Esophagus squamous epithelium (tissue), 5 donors: ENCODE measurements around the gene AMHR2. TPM values are rescaled to one million over a fixed set of nuclear protein-coding genes. Genes with fewer than 3 reads are reported as not detected.
A peak's percentile ranks its signal among the peaks of the same experiment; 100 is the strongest.
"Not testable (repeated sequence)": the region's sequence is repeated elsewhere in the genome, so short reads cannot be mapped to it uniquely, and the experiment has no call there.

ENCODE experiments used
- DNase-seq: peaks from one replicate; lab custom pipeline; 2025; lab: John Stamatoyannopoulos, UW
- H3K27ac ChIP-seq, 4 donors: fragments of 200-600 bp; sonication (generic); one replicate each; pipeline ENCODE4 v1.5.1; 2016 to 2019; ENCODE audit warnings: mild to moderate bottlenecking in 1 of 4
- H3K27me3 ChIP-seq, 4 donors: fragments of 200-600 bp; sonication (generic); 1 replicate in 3 of 4; 2 replicates in 1 of 4; pipeline versions ENCODE4 v1.5.1 to v1.6.0; 2017 to 2021; ENCODE audit warnings: antibody characterized with exemption in 1 of 4
- H3K36me3 ChIP-seq, 3 donors: fragments of 200-600 bp; sonication (generic); one replicate each; pipeline ENCODE4 v1.5.1; 2016 to 2019
- H3K4me1 ChIP-seq, 3 donors: fragments of 200-600 bp; sonication (generic); one replicate each; pipeline ENCODE4 v1.5.1; 2017 to 2019
- H3K4me3 ChIP-seq, 4 donors: fragments of 200-600 bp; sonication (generic); 1 replicate in 3 of 4; 2 replicates in 1 of 4; pipeline ENCODE4 v1.5.1; 2016 to 2019; ENCODE audit warnings: mild to moderate bottlenecking in 2 of 4, moderate library complexity in 1 of 4
- H3K9me3 ChIP-seq, 3 donors: fragments of 200-600 bp; sonication (generic); one replicate each; pipeline ENCODE4 v1.5.1; 2016 to 2019
- CTCF ChIP-seq, 6 experiments: fragments of 450-650 bp in 4 of 6; fragments of 200-600 bp in 2 of 6; sonication (generic) in 2 of 6; IDR thresholded peaks; one replicate each; pipeline ENCODE4 v1.5.1; 2016 to 2019; ENCODE audit warnings: antibody characterized with exemption in 6 of 6, mild to moderate bottlenecking in 4 of 6, moderate library complexity in 4 of 6
- POLR2A ChIP-seq, 4 donors: fragments of 450-650 bp; IDR thresholded peaks; one replicate each; pipeline ENCODE4 v1.6.1; 2017; ENCODE audit warnings: antibody characterized with exemption in 4 of 4, mild to moderate bottlenecking in 4 of 4, moderate library complexity in 3 of 4
- WGBS, 2 donors: methylation state at CpG; one replicate each; pipeline ENCODE4 v1.1.5; 2018; 5-methylcytosine and 5-hydroxymethylcytosine counted together
- intact Hi-C: fragments of 100-400 bp; cut with DNase I; formaldehyde crosslinking; loops from one replicate; pipeline ENCODE4 v1.15.0; 2022
- total RNA-seq, 4 donors: library from RNA; depleted of rRNA; stranded (reverse); fragments of >200 nt; gene quantifications; one replicate each; pipeline ENCODE4 v1.1.0, GENCODE V29; 2016
- donor health status: DM: yes; HTN: yes; CAD: no.

The AMHR2 gene
- under 1 TPM in 1 of 4 donors, not detected in 3; 0.76 TPM for total RNA-seq

DNA sequence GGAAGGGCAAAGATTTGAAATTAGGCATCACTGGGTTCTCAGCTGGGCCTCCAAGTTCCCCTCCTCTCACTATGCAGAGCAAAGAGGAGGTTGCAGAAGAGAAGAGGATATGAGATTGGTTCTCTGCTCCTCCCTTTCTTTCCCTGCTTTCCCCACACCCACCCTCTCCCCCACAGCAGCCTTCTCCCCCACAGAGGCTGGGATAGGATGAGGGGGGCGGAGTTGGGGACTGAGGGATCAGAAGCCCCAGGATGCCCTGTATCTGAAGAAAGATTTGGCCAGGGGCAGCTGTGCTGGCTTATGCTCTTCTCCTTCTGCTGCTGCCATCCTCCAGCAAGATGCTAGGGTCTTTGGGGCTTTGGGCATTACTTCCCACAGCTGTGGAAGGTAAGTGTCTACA lies at the start of gene AMHR2:
TSS of gene AMHR2 (plus strand) at position 259 of the 400 bp plus-strand sequence. CDS start at position 339, 80 bp downstream.
- H3K9me3 ChIP-seq = no peaks in the 10 kb centered on the region
- H3K4me1 ChIP-seq = peaks cover 4 to 16% (median 4%) of the 10 kb centered on the region in 3 donors
- WGBS, 2 donors = 83% methylated on average over 1 of the region's 1 CpG; no CpG with 5 or more reads in 1 of the 2 donors
- TF ChIP-seq POLR2A (IDR thresholded peaks at IDR 0.05) = no peak
- H3K27ac ChIP-seq = no peak within 1 kb of the TSS
- intact Hi-C loops = no loop called here
- H3K27me3 ChIP-seq = no peaks in the 10 kb centered on the region
- no peak within 1 kb of the TSS for H3K4me3 ChIP-seq
- DNase-seq = no peak
- H3K36me3 ChIP-seq = no peaks in the 10 kb centered on the region

DNA sequence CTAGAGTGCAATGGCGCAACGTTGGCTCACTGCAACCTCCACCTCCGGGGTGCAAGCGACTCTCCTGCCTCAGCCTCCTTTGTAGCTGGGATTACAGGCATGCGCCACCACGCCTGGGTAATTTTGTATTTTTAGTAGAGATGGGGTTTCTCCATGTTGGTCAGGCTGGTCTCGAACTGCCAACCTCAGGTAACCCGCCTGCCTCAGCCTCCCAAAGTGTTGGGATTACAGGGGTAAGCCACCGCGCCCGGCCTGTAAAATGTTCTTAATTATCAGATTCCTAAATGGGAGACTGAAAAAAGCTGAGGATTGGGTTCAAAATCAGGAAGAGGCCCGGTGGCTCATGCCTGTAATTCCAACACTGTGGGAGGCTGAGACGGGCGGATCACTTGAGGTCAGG lies 49.4 kb upstream of the AMHR2 start:
- DNase-seq, H3K36me3 ChIP-seq, H3K27me3 ChIP-seq, H3K9me3 ChIP-seq, H3K4me3 ChIP-seq, intact Hi-C loops: not testable (repeated sequence)
- WGBS, 2 donors = 77 to 82% methylated on average over 13 to 14 of the region's 14 CpGs
- peaks cover 19 to 65% (median 39%) of the 10 kb centered on the region in 3 donors for H3K4me1 ChIP-seq
- peak overlapping the region; percentile 61 to 98 (median 95) for H3K27ac ChIP-seq

DNA sequence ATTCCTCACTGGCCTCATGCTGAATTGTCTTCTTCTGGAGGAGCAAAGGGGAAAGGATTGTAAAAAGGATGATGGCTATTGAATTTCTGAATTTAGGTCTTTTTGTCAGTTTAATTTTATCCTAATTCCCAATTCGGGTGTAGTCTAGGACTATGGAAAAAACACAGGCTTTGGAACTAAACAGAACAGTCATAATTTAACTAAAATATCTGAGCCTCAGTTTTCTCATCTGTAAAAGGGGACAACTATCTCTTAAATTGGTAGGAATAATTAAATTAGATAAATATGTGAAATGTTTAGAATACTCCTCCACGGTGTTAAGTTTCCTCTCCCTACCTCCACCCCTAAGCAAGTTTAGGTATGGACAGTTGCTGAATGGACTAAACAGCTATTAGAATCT lies 46.9 kb upstream of the AMHR2 start:
- no peak for DNase-seq
- no peak overlapping the region for H3K27ac ChIP-seq
- intact Hi-C loops = no loop called here
- no peaks in the 10 kb centered on the region for H3K9me3 ChIP-seq
- WGBS, 2 donors = 79 to 81% methylated on average over 2 of the region's 2 CpGs
- H3K27me3 ChIP-seq = no peaks in the 10 kb centered on the region
- H3K4me1 ChIP-seq = peaks cover 19 to 49% (median 26%) of the 10 kb centered on the region in 3 donors
- TF ChIP-seq POLR2A (IDR thresholded peaks at IDR 0.05) = no peak
- TF ChIP-seq CTCF (IDR thresholded peaks at IDR 0.05) = no peak
- no peak overlapping the region for H3K4me3 ChIP-seq
- peaks cover 0 to 2% (median 0%) of the 10 kb centered on the region in 3 donors for H3K36me3 ChIP-seq

DNA sequence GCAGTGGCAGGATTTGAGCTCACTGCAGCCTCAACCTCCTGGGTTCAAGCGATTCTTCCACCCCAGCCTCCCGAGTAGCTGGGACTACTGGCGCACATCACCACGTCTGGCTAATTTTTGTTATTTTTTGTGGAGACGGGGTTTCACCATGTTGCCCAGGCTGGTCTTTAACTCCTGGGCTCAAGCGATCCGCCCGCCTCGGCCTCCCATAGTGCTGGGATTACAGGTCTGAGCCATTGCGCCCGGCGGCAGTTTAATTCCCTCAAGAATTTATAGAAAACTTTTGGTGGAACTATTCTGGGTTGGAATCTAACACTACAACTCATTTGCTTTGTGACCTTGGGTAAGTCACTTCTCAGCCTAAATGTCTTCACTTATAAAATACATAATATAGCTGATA lies 45.4 kb upstream of the AMHR2 start:
- peaks cover 29 to 49% (median 29%) of the 10 kb centered on the region in 3 donors for H3K4me1 ChIP-seq
- H3K27me3 ChIP-seq = no peaks in the 10 kb centered on the region
- 95 to 96% methylated on average over 10 to 12 of the region's 12 CpGs for WGBS, 2 donors
- no peaks in the 10 kb centered on the region for H3K9me3 ChIP-seq
- DNase-seq = no peak
- intact Hi-C loops = no loop called here
- no peak overlapping the region for H3K4me3 ChIP-seq
- H3K27ac ChIP-seq = peak overlapping the region; percentile 92 to 98 (median 94)
- peaks cover 0 to 16% (median 0%) of the 10 kb centered on the region in 3 donors for H3K36me3 ChIP-seq
- no peak for TF ChIP-seq CTCF (IDR thresholded peaks at IDR 0.05)
- no peak for TF ChIP-seq POLR2A (IDR thresholded peaks at IDR 0.05)

- intact Hi-C loops = no loop called here
- no peak for TF ChIP-seq CTCF (IDR thresholded peaks at IDR 0.05)
- TF ChIP-seq POLR2A (IDR thresholded peaks at IDR 0.05) = no peak
- Histone ChIP-seq H3K9me3 (no peaks in the 10 kb centered on the region), H3K27ac (peak overlapping the region; percentile 92 to 98 (median 94)), H3K4me1 (peaks cover 32 to 49% (median 33%) of the 10 kb centered on the region in 3 donors), H3K4me3 (peak overlapping the region; percentile 33 to 68 (median 53)), H3K27me3 (no peaks in the 10 kb centered on the region), H3K36me3 (peaks cover 0 to 23% (median 0%) of the 10 kb centered on the region in 3 donors)
- 7 to 16% methylated on average over 12 to 23 of the region's 23 CpGs for WGBS, 2 donors
- no peak for DNase-seq
Observed at GRCh38 chr12:53378724-53379388, 44.8 kb upstream of the AMHR2 start.

- Histone ChIP-seq H3K4me1 (peaks cover 37 to 50% (median 39%) of the 10 kb centered on the region in 3 donors), H3K4me3 (peak overlapping the region; percentile 57 to 89 (median 73)), H3K27me3 (no peaks in the 10 kb centered on the region), H3K27ac (peak overlapping the region; percentile 98 to 100 (median 100)), H3K9me3 (no peaks in the 10 kb centered on the region), H3K36me3 (peaks cover 0 to 30% (median 5%) of the 10 kb centered on the region in 3 donors)
- intact Hi-C loops = no loop called here
- TF ChIP-seq POLR2A (IDR thresholded peaks at IDR 0.05) (peak in 3 of 4 donors; percentile 34 to 89 (median 77)), CTCF (IDR thresholded peaks at IDR 0.05) (peak in 2 of 6 experiments; percentile 6 to 7)
- peak; percentile 100 for DNase-seq
- WGBS, 2 donors = 0 to 1% methylated on average over 28 of the region's 29 CpGs
Observed at GRCh38 chr12:53379389-53380103, 44.1 kb upstream of the AMHR2 start.
